HCT116 (cell line): ENCODE data around the gene PRRT3.

ENCODE experiments used
- EZH2 ChIP-seq: fragments of 200-600 bp; sonication (generic); IDR thresholded peaks from 2 replicates; pipeline ENCODE4 v1.6.1; 2017; ENCODE audit warnings: antibody characterized with exemption, mixed run types
- JUND ChIP-seq: IDR thresholded peaks from 2 replicates; pipeline ENCODE4 v1.6.1; 2012
- POLR2A ChIP-seq: IDR thresholded peaks from 2 replicates; pipeline ENCODE4 v1.7.0; 2011; ENCODE audit warnings: borderline replicate concordance; ENCODE audit not compliant: insufficient read depth, insufficient read length; ENCODE audit errors: extremely low read depth
- POLR2AphosphoS5 ChIP-seq: IDR thresholded peaks from 2 replicates; pipeline ENCODE4 v1.6.1; 2011; ENCODE audit warnings: mild to moderate bottlenecking, low read depth, low read length, moderate library complexity
- TF ChIP-seq, protein P1 (sequence below), 3 experiments: fragments of 200-600 bp in 1 of 3; sonication (generic) in 1 of 3; IDR thresholded peaks in 2 of 3; conservative IDR thresholded peaks in 1 of 3; 2 replicates each; pipeline ENCODE4 v1.5.1; 2012 to 2017; ENCODE audit warnings: low read depth in 2 of 3, low read length in 2 of 3, antibody characterized with exemption in 1 of 3, borderline replicate concordance in 1 of 3, control low read depth in 1 of 3, mild to moderate bottlenecking in 1 of 3, mixed read lengths in 1 of 3, mixed run types in 1 of 3, moderate library complexity in 1 of 3; ENCODE audit not compliant: insufficient read depth in 1 of 3
- TF ChIP-seq, protein P2 (sequence below): IDR thresholded peaks from 2 replicates; pipeline ENCODE4 v1.6.1; 2012; ENCODE audit warnings: low read depth

DNA sequence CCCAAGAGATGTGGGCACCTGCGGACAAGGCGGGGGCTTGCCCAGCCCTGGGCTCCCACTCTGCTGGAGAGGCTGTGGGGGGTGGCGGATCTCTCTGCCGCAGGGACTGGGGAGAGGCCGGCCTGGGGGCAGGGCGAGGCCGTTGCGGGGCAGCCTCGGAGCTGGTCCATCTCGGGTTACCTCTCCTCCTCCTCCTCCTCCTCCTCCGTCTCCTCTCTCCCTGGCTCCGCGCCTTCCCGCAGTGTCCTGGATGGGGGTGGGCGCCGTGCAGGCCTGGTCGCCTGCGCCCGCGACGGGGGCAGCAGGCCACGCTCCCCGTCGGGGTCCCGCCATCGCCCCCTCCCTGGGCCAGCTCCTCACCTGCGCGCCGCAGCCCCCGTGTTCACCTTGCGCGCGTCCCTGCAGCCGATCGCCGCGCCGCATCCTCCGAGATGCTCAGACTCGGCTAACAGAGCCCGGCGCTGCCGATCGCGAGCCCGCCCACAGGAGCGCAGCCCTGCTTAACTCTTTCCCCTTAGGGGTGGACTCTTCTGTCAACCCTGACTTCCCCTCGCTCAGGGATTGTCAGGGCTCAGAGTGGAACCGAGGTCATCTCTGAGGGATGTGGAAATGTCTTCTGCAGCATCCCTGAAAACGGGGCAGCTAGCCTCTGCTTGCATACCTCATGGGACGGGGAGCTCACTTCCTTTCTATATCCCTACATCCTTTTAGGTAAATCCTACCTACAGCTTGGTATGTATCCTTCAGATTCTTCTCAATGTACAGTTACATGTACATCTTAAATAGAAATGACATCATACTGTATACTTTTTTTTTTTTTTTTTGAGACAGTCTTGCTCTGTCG is at the start of gene PRRT3:
- TF ChIP-seq, protein P1, sequence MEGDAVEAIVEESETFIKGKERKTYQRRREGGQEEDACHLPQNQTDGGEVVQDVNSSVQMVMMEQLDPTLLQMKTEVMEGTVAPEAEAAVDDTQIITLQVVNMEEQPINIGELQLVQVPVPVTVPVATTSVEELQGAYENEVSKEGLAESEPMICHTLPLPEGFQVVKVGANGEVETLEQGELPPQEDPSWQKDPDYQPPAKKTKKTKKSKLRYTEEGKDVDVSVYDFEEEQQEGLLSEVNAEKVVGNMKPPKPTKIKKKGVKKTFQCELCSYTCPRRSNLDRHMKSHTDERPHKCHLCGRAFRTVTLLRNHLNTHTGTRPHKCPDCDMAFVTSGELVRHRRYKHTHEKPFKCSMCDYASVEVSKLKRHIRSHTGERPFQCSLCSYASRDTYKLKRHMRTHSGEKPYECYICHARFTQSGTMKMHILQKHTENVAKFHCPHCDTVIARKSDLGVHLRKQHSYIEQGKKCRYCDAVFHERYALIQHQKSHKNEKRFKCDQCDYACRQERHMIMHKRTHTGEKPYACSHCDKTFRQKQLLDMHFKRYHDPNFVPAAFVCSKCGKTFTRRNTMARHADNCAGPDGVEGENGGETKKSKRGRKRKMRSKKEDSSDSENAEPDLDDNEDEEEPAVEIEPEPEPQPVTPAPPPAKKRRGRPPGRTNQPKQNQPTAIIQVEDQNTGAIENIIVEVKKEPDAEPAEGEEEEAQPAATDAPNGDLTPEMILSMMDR (IDR thresholded peaks at IDR 0.05 in 2 of 3, conservative IDR thresholded peaks at IDR 0.05 in 1 of 3; ENCODE audit: borderline replicate concordance in 1 of 3, insufficient read depth in 1 of 3, low read depth in 2 of 3, low read length in 2 of 3): no peak
- TF ChIP-seq, protein P2, sequence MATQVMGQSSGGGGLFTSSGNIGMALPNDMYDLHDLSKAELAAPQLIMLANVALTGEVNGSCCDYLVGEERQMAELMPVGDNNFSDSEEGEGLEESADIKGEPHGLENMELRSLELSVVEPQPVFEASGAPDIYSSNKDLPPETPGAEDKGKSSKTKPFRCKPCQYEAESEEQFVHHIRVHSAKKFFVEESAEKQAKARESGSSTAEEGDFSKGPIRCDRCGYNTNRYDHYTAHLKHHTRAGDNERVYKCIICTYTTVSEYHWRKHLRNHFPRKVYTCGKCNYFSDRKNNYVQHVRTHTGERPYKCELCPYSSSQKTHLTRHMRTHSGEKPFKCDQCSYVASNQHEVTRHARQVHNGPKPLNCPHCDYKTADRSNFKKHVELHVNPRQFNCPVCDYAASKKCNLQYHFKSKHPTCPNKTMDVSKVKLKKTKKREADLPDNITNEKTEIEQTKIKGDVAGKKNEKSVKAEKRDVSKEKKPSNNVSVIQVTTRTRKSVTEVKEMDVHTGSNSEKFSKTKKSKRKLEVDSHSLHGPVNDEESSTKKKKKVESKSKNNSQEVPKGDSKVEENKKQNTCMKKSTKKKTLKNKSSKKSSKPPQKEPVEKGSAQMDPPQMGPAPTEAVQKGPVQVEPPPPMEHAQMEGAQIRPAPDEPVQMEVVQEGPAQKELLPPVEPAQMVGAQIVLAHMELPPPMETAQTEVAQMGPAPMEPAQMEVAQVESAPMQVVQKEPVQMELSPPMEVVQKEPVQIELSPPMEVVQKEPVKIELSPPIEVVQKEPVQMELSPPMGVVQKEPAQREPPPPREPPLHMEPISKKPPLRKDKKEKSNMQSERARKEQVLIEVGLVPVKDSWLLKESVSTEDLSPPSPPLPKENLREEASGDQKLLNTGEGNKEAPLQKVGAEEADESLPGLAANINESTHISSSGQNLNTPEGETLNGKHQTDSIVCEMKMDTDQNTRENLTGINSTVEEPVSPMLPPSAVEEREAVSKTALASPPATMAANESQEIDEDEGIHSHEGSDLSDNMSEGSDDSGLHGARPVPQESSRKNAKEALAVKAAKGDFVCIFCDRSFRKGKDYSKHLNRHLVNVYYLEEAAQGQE: no peak
- no peak for TF ChIP-seq EZH2
- no peak for TF ChIP-seq JUND
- no peak for TF ChIP-seq POLR2AphosphoS5
- TF ChIP-seq POLR2A: no peak
